RPMI8226 (cell line): ENCODE measurements around the gene SHISAL1.

Experiments used
- DNase-seq: peaks from one replicate; pipeline ENCODE4 v3.0.0-alpha.2; 2015

The SHISAL1 gene

GRCh38 chr22:44205516-44206329, 107.0 kb downstream of the SHISAL1 start:
- no peak for DNase-seq

GRCh38 chr22:44204739-44205515, 107.8 kb downstream of the SHISAL1 start:
- no peak for DNase-seq

- no peak for DNase-seq
Observed at GRCh38 chr22:44203203-44203602, 109.5 kb downstream of the SHISAL1 start.

- DNase-seq, result no peak
Observed at GRCh38 chr22:44202261-44202789, 110.4 kb downstream of the SHISAL1 start.

- DNase-seq, result no peak
Observed at GRCh38 chr22:44201665-44202064, 111.1 kb downstream of the SHISAL1 start.

GRCh38 chr22:44200855-44201550, 111.7 kb downstream of the SHISAL1 start:
- DNase-seq, result no peak

- DNase-seq, result no peak
Observed at GRCh38 chr22:44200451-44200850, 112.3 kb downstream of the SHISAL1 start.

GRCh38 chr22:44199866-44200265, 112.9 kb downstream of the SHISAL1 start:
- no peak for DNase-seq

GRCh38 chr22:44199164-44199563, 113.6 kb downstream of the SHISAL1 start:
- DNase-seq, result no peak

- no peak for DNase-seq
Observed at GRCh38 chr22:44197271-44197670, 115.5 kb downstream of the SHISAL1 start.

- no peak for DNase-seq
Observed at GRCh38 chr22:44196731-44197131, 116.0 kb downstream of the SHISAL1 start.

GRCh38 chr22:44196241-44196640, 116.5 kb downstream of the SHISAL1 start:
- no peak for DNase-seq

- peak; percentile 86 for DNase-seq
Observed at GRCh38 chr22:44195189-44195871, 117.4 kb downstream of the SHISAL1 start.

- DNase-seq, result no peak
Observed at GRCh38 chr22:44194569-44194968, 118.2 kb downstream of the SHISAL1 start.
